Prostate gland (tissue), 2 donors: Measurements from ENCODE around the gene DDX23.

Experiments used
- POLR2A ChIP-seq: fragments of 450-650 bp; IDR thresholded peaks from one replicate; pipeline ENCODE4 v1.6.1; 2016; ENCODE audit warnings: antibody characterized with exemption, mild to moderate bottlenecking
- TF ChIP-seq, protein P1 (sequence below), 4 experiments: fragments of 200-600 bp in 2 of 4; fragments of 450-650 bp in 2 of 4; sonication (generic) in 2 of 4; IDR thresholded peaks; 1 replicate in 3 of 4; 2 replicates in 1 of 4; pipeline ENCODE4 v1.5.1; 2016 to 2019; ENCODE audit warnings: antibody characterized with exemption in 4 of 4, mild to moderate bottlenecking in 2 of 4, moderate library complexity in 2 of 4

DNA sequence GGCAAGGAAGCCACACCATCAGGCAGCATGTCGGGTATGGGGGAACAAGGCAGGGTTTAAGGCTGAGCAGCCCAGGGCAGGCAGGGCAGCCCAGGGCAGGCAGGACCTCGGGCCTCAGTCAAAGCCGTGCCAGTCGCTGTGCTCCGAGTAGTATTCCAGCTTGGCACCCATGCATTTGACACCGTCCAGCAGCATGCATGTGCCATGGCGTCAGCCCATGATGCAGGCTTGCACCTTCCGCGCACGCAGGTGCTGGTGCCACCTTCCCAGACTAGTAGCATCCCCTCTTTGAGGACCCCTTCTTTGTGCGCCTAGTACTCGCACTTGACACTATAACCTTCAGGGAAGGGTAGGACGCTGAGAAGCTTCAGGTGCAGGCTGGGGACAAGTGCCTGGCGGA, 51.5 kb downstream of the DDX23 start:
- no peak for TF ChIP-seq POLR2A
- TF ChIP-seq, protein P1, sequence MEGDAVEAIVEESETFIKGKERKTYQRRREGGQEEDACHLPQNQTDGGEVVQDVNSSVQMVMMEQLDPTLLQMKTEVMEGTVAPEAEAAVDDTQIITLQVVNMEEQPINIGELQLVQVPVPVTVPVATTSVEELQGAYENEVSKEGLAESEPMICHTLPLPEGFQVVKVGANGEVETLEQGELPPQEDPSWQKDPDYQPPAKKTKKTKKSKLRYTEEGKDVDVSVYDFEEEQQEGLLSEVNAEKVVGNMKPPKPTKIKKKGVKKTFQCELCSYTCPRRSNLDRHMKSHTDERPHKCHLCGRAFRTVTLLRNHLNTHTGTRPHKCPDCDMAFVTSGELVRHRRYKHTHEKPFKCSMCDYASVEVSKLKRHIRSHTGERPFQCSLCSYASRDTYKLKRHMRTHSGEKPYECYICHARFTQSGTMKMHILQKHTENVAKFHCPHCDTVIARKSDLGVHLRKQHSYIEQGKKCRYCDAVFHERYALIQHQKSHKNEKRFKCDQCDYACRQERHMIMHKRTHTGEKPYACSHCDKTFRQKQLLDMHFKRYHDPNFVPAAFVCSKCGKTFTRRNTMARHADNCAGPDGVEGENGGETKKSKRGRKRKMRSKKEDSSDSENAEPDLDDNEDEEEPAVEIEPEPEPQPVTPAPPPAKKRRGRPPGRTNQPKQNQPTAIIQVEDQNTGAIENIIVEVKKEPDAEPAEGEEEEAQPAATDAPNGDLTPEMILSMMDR (IDR thresholded peaks at IDR 0.05), result no peak
